HG03095 (cell line): ENCODE measurements around the gene TBL1Y.
"Not testable (repeated sequence)": the region's sequence is repeated elsewhere in the genome, so short reads cannot be mapped to it uniquely, and the experiment has no call there.

ENCODE experiments used
- ATAC-seq: cut with Tn5 transposase; IDR thresholded peaks from one replicate; pipeline ENCODE4 v1.9.1; 2021; ENCODE audit warnings: moderate library complexity; ENCODE audit not compliant: unreplicated experiment

The TBL1Y gene

DNA sequence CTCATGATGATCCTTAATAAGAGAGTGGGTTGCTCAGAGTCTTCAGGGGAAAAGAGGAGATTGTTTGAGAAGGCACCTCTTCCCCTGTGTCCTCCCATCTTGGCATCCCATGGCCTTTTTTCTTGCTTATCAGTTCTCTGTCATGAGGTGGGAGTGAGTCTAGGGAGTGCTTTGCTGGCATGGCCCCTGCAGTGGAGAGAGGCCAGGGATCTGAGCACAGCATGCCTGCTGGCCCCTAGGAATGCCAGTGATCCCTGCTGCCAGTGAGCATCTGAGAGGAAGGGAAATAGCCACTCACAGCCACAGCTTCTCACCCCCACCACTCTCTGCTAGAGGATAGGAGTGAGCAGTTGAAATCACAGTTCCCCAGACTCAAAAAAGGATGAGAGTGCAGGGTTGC is 168.2 kb downstream of the TBL1Y start:
- ATAC-seq = no peak

GRCh38 chrY:7080548-7080947 is 170.1 kb downstream of the TBL1Y start:
- not testable (repeated sequence) for ATAC-seq

DNA sequence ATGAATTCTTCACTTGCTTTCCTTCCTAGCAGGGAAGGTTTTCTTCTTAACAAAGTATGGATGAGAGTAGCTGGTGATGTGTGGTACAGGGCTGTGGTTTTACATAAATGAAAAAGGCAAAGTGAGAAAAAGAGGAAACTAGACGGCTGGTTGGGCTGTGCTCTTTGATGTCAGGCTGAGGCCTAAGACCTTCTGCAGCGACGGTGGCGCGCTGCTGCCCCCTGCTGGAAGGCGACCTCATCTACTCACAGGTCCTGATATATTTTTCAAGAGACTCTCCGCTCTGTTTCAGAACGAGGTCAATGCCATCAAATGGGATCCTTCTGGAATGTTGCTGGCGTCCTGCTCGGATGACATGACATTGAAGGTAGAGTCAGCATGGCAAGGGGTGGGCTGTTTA is 175.1 kb downstream of the TBL1Y start:
- ATAC-seq = no peak

DNA sequence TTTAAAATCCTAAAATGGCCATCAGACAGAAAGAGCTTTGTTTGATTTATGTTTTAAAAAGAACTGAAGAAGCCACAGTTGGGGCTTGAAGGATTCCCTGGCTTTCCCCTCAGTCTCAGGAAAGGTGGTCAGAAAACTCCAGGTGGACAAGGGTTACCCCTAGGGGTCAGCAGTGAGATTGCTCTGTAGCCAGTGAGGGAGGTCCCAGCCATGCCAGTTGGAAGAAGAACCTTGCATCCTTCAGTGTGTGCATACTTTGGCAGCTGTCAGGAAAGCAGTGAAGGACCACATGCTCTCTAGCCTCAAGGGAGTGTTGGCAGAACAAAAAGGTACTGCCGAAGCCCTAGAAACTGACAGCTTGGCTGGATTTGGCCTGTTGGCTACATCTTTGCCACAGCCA is 182.3 kb downstream of the TBL1Y start:
- no peak for ATAC-seq

DNA sequence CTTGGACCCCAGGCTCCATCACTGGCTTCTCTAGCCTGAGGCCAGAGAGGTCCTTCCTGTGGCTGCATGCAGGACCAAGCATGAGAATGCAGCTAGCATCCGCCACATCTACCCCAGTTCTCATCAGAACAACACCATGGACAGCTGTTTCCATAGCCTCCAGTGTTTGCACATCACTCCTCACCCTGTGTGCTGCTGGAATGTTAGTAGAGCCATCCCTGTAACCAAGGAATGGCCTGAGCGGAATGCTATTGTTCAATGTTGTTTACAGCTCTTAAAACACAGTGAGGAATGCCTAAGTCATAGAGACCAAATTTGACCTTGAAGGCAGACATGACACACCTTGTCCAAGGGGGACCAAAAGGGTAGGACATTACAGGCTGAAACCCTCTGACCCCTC is 183.9 kb downstream of the TBL1Y start:
- ATAC-seq = no peak

- no peak for ATAC-seq
These were observed 186.5 kb downstream of the TBL1Y start for GRCh38 chrY:7097021-7097420.

DNA sequence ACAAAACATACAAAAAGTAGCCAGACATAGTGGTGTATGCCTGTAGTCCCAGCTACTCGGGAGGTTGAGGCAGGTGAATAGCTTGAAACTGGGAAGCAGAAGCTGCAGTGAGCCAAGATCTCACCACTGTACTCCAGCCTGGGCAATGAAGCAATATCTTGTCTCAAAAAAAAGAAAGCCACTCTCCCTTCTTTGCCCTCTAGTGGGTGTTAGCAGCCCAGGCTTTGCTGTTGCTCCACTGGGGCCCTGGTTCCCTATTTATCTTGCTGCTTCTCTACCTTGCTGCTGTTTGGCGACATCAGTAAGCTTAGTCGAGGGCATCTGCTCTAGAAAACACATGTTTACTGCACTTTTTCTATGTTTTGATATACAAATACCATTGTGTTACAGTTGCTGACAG is 189.2 kb downstream of the TBL1Y start:
- ATAC-seq = no peak

DNA sequence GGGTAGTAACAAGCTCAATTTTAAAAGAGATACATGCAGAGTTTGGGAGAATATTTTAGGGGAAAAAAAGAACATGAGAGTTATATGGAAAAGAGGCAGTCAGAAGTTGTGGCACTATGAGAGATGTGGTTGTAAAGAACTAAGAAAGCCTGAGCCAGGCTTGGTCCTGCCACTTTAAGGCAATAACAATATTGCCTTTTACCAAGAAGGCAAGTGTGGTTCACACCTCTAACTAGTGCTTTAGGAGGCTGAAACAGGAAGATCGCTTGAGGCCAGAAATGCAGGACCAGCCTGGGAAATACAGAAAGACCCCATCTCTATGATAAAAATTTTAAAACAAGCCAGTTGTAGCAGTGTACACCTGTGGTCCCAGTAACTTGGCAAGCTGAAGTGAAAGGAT is 192.2 kb downstream of the TBL1Y start:
- no peak for ATAC-seq

DNA sequence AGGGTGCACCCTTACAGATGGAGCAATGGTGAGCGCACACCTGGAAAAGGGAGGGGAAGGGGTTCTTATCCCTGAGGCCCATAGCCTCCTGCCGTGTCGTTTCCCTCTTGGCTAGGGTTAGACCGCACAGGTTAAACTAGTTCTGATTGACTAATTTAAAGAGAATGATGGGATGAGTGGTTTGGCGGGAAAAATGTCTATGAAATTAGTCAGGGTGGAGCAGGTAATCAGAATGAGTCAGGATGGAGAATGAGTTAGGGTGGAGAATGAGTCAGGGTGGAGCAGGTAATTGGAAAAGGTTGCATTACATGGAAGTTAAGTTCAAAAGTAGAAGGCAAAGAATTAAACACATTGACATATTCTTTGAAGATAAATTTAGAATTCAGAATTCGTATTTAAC is 196.7 kb downstream of the TBL1Y start:
- ATAC-seq = no peak

DNA sequence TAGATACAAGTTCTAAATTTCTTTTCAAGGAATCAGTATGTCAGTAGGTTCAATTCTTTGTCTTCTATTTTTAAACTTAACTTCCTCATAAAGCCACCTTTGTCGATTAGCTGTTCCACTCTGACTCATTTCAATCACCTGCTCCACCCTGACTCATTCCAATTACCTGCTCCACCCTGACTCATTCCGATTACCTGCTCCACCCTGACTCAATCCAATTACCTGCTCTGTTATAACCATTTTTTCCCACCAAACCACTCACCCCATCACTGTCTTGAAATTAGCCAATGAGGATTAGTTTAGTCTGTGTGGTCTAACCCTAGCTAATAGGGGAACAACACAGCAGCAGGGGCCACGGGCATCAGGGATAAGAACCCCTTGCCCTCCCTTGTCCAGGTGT is 199.6 kb downstream of the TBL1Y start:
- no peak for ATAC-seq

- ATAC-seq = no peak
These were observed 205.4 kb downstream of the TBL1Y start for GRCh38 chrY:7115871-7116270.

GRCh38 chrY:7122202-7122601 is 211.7 kb downstream of the TBL1Y start:
- no peak for ATAC-seq

- ATAC-seq = no peak
These were observed 214.9 kb downstream of the TBL1Y start for GRCh38 chrY:7125136-7126056.

DNA sequence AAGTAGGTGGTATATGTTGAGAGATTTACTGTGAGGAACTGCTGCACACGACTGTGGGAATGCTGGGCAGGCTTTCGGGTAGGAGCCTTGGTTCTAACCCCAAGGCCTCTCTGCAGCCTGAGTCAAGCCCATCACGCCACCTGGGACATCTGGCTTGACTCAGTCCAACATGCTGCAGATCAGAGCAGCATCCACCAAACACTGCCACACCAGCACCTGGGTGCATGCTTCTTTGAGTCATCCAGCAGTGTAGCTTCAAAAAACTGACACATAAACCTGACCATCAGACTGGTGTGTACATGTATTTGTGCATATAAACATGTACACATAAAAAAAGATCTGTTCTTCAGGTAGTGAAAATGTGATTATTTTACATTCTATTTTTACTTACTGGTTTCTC is 217.7 kb downstream of the TBL1Y start:
- no peak for ATAC-seq
